ENCODE measurements around the gene PFKP. TPM values are rescaled to one million over a fixed set of nuclear protein-coding genes. Genes with fewer than 3 reads are reported as not detected.

The PFKP gene
- total RNA-seq, 4 donors from 2014 or later, result 56.6 to 154 (median 115) TPM

- no peak overlapping the region for H3K4me3 ChIP-seq (replicated peaks in 1 of 3)
- no peak for TF ChIP-seq POLR2A (IDR thresholded peaks at IDR 0.05)
- TF ChIP-seq CTCF (IDR thresholded peaks at IDR 0.05), result no peak
- no peak for DNase-seq
- intact Hi-C loops (cut with DNase I), result no loop called here
- H3K27ac ChIP-seq, result no peak overlapping the region
- WGBS, 2 donors, result 94 to 95% methylated on average over 13 of the region's 13 CpGs
- H3K4me1 ChIP-seq, result peaks cover 0 to 7% of the 10 kb centered on the region in 2 donors
- no peaks in the 10 kb centered on the region for H3K27me3 ChIP-seq
- H3K36me3 ChIP-seq, result peaks cover 62 to 73% of the 10 kb centered on the region in 2 donors
- no peaks in the 10 kb centered on the region for H3K9me3 ChIP-seq
Observed at GRCh38 chr10:3150366-3150765, 83.0 kb downstream of the PFKP start.

GRCh38 chr10:3150961-3151360, 83.6 kb downstream of the PFKP start:
- WGBS, 2 donors, result 84 to 92% methylated on average over 14 of the region's 14 CpGs
- no peak overlapping the region for H3K27ac ChIP-seq
- no peaks in the 10 kb centered on the region for H3K27me3 ChIP-seq
- no peaks in the 10 kb centered on the region for H3K9me3 ChIP-seq
- DNase-seq, result no peak
- peaks cover 0 to 7% of the 10 kb centered on the region in 2 donors for H3K4me1 ChIP-seq
- peaks cover 62 to 76% of the 10 kb centered on the region in 2 donors for H3K36me3 ChIP-seq
- intact Hi-C loops (cut with DNase I), result no loop called here
- TF ChIP-seq CTCF (IDR thresholded peaks at IDR 0.05), result no peak
- TF ChIP-seq POLR2A (IDR thresholded peaks at IDR 0.05), result no peak
- H3K4me3 ChIP-seq (replicated peaks in 1 of 3), result no peak overlapping the region

- H3K4me3 ChIP-seq (replicated peaks in 1 of 3), result no peak overlapping the region
- peaks cover 0 to 7% of the 10 kb centered on the region in 2 donors for H3K4me1 ChIP-seq
- H3K27me3 ChIP-seq, result no peaks in the 10 kb centered on the region
- no peaks in the 10 kb centered on the region for H3K9me3 ChIP-seq
- intact Hi-C loops (cut with DNase I), result no loop called here
- no peak for DNase-seq
- 94 to 95% methylated on average over 12 to 13 of the region's 13 CpGs for WGBS, 2 donors
- H3K27ac ChIP-seq, result no peak overlapping the region
- TF ChIP-seq CTCF (IDR thresholded peaks at IDR 0.05), result no peak
- TF ChIP-seq POLR2A (IDR thresholded peaks at IDR 0.05), result no peak
- H3K36me3 ChIP-seq, result peaks cover 62 to 77% of the 10 kb centered on the region in 2 donors
Observed at GRCh38 chr10:3151889-3152565, 84.7 kb downstream of the PFKP start.

- peaks cover 62 to 77% of the 10 kb centered on the region in 2 donors for H3K36me3 ChIP-seq
- WGBS, 2 donors, result 85 to 86% methylated on average over 9 of the region's 9 CpGs
Observed at GRCh38 chr10:3152566-3152935, 85.2 kb downstream of the PFKP start.

More at GRCh38 chr10:3152566-3152935, 85.2 kb downstream of the PFKP start:
- H3K27me3 ChIP-seq, result no peaks in the 10 kb centered on the region
- TF ChIP-seq POLR2A (IDR thresholded peaks at IDR 0.05) (no peak), CTCF (IDR thresholded peaks at IDR 0.05) (no peak)
- intact Hi-C loops (cut with DNase I), result no loop called here
- H3K27ac ChIP-seq, result no peak overlapping the region
- peaks cover 0 to 7% of the 10 kb centered on the region in 2 donors for H3K4me1 ChIP-seq
- no peaks in the 10 kb centered on the region for H3K9me3 ChIP-seq
- DNase-seq, result no peak
- no peak overlapping the region for H3K4me3 ChIP-seq (replicated peaks in 1 of 3)
